Measurements from ENCODE around the gene KRTAP19-8. TPM values are rescaled to one million over a fixed set of nuclear protein-coding genes. Genes with fewer than 3 reads are reported as not detected.

KRTAP19-8 gene
- total RNA-seq, 1 donor from 2014 or later: not detected

DNA sequence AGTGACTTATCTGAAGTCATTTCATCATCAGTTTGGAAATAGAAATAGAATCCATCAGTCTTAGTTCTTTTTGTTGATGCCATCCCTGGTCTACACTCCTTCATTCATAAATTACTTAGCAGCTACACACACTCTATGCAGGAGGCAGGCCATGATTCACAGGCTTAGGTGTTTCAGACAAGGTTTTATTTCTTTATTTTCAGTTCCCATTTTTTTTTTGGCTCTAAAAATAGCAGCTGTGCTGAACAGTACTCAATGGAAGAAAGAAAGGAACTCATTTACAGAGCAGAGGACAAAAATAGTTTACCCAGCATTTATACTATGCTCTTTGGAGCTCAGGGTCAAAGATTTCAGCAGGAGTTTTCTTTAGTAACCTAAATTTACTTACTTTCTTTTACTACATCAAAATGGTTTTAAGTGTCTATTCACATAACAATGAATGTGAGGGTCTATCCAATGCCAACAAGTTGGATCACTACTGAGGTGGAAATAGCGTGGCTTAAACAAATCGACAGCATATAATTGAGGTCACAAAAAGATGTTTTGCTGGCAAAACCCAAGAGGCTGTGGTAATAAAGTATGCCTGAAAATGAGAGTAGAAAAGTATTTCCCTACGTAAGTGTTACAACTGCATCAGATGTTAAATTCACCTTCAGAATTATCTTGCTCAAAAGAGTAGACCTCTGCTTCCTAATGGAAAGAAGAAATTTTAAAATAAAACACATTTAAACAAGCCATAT, 7.7 kb downstream of the KRTAP19-8 start:
- no peak for DNase-seq

DNA sequence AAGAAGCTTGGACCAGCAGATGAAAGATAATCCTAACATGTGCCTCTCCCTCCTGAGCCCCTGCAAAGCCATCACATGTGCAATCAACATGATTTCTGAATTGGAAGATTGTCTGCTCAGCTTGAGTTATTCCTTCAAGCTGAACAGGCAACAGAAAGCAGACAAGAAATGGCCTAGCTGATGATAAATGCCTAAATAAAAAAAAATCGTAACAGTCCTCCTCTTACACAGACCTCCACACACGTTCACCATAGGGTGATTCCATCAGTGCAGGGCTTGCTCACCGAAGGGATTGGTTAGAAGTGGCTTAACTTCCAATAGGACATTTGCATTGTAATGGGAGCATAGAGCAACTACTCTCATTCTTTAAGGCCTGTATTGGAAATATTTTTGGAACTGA, 14.6 kb downstream of the KRTAP19-8 start:
- intact Hi-C loops (cut with DNase I): no loop called here
- Histone ChIP-seq H3K36me3 (no peaks in the 10 kb centered on the region), H3K27me3 (ENCODE audit: low read depth) (no peaks in the 10 kb centered on the region), H3K4me3 (no peak overlapping the region), H3K9me3 (no peaks in the 10 kb centered on the region), H3K27ac (no peak overlapping the region), H3K4me1 (no peaks in the 10 kb centered on the region)
- no peak for ATAC-seq
- DNase-seq: no peak
- TF ChIP-seq, protein P1, sequence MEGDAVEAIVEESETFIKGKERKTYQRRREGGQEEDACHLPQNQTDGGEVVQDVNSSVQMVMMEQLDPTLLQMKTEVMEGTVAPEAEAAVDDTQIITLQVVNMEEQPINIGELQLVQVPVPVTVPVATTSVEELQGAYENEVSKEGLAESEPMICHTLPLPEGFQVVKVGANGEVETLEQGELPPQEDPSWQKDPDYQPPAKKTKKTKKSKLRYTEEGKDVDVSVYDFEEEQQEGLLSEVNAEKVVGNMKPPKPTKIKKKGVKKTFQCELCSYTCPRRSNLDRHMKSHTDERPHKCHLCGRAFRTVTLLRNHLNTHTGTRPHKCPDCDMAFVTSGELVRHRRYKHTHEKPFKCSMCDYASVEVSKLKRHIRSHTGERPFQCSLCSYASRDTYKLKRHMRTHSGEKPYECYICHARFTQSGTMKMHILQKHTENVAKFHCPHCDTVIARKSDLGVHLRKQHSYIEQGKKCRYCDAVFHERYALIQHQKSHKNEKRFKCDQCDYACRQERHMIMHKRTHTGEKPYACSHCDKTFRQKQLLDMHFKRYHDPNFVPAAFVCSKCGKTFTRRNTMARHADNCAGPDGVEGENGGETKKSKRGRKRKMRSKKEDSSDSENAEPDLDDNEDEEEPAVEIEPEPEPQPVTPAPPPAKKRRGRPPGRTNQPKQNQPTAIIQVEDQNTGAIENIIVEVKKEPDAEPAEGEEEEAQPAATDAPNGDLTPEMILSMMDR (IDR thresholded peaks at IDR 0.05): no peak

More for the DNA sequence above, 7.7 kb downstream of the KRTAP19-8 start:
- H3K27ac ChIP-seq: no peak overlapping the region
- no peaks in the 10 kb centered on the region for H3K27me3 ChIP-seq (ENCODE audit: low read depth)
- intact Hi-C loops (cut with DNase I): no loop called here
- no peak overlapping the region for H3K4me3 ChIP-seq
- no peaks in the 10 kb centered on the region for H3K9me3 ChIP-seq
- ATAC-seq: no peak
- no peaks in the 10 kb centered on the region for H3K4me1 ChIP-seq
- no peaks in the 10 kb centered on the region for H3K36me3 ChIP-seq
- TF ChIP-seq, protein P1 (IDR thresholded peaks at IDR 0.05): no peak

DNA sequence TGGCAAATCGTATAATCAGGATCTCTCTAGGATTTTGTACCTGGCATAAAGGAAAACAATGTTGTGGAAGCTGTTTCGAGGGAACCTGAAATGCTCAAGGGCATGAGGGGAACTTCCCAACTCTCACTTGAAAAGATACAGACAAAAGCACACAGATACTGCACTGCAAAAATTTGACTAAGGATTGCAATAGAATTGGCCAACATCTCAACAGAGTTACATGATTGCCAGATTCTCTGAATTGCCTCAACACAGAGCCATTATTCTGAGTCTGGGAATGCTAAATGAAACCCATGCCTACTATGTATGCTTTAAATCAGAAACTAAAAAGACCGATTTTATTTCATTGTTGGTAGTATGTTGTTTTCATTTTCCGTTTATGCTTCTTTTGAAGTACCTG, 16.0 kb downstream of the KRTAP19-8 start:
- H3K4me1 ChIP-seq: no peaks in the 10 kb centered on the region
- ATAC-seq (no peak), DNase-seq (no peak)
- H3K27ac ChIP-seq: no peak overlapping the region
- no peak overlapping the region for H3K4me3 ChIP-seq
- TF ChIP-seq, protein P1 (IDR thresholded peaks at IDR 0.05): no peak
- intact Hi-C loops (cut with DNase I): no loop called here
- H3K27me3 ChIP-seq (ENCODE audit: low read depth): no peaks in the 10 kb centered on the region
- no peaks in the 10 kb centered on the region for H3K36me3 ChIP-seq
- H3K9me3 ChIP-seq: no peaks in the 10 kb centered on the region

DNA sequence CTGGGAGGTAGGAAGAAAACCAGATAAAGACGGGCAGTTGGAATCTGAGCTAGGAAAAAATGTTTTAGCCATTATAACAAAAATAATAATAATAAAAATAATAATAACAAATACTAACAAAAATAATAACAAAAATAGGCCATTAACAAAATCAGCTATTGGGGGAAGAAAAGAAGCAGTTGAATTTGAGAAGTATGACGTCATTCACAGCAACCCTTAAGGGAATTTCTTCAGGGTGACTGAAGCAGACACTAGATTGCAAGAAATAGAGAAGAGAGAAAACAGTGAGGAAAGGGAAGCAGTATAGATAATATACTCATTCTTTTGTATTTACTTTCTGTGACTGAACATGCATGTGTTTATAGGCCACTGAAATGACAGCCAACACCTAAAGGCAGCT, 20.0 kb downstream of the KRTAP19-8 start:
- Histone ChIP-seq H3K4me1 (no peaks in the 10 kb centered on the region), H3K9me3 (no peaks in the 10 kb centered on the region), H3K36me3 (no peaks in the 10 kb centered on the region), H3K27me3 (ENCODE audit: low read depth) (no peaks in the 10 kb centered on the region), H3K4me3 (no peak overlapping the region), H3K27ac (no peak overlapping the region)
- intact Hi-C loops (cut with DNase I): no loop called here
- TF ChIP-seq, protein P1 (IDR thresholded peaks at IDR 0.05): no peak
- ATAC-seq (no peak), DNase-seq (no peak)

DNA sequence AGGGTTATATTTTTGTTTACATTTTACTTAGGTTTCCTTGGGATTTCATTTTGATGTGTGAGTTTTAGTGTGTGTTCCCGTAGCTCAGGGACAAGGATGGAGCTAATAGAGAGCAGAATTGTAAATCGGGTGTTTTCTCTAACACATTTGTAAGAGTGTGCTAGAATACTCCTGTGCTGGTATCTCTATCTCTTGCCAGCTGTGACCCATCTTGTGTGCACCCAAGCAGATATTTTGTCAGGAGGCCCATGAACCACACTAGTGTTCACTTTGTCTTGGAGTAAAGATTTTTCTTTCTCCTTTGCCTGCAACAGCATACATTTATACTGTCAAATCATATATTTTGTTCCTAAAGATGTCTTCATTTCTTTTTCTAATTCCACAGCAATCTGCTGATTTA, 23.4 kb downstream of the KRTAP19-8 start:
- Histone ChIP-seq H3K27ac (no peak overlapping the region), H3K36me3 (no peaks in the 10 kb centered on the region), H3K9me3 (no peaks in the 10 kb centered on the region), H3K4me1 (no peaks in the 10 kb centered on the region), H3K4me3 (no peak overlapping the region), H3K27me3 (ENCODE audit: low read depth) (no peaks in the 10 kb centered on the region)
- DNase-seq: no peak
- ATAC-seq: no peak
- intact Hi-C loops (cut with DNase I): no loop called here
- TF ChIP-seq, protein P1 (IDR thresholded peaks at IDR 0.05): no peak
